WTC11 (cell line): ENCODE data around the gene DCST2. TPM values are rescaled to one million over a fixed set of nuclear protein-coding genes. Genes with fewer than 3 reads are reported as not detected.

ENCODE experiments used
- ATAC-seq: fragments of 200-7000 bp; cut with Tn5 transposase; 2 replicates; pipeline ENCODE4 v1.10.0; 2021; ENCODE audit warnings: mild to moderate bottlenecking, moderate library complexity
- CTCF ChIA-PET: fragments of 300-600 bp; sonication (Branson Sonifier 250); formaldehyde crosslinking; loops from one replicate; lab custom pipeline; 2021; ENCODE audit warnings: antibody characterized with exemption; lab: Charles Lee
- POLR2A ChIA-PET: fragments of 350-600 bp; sonication (Branson Sonifier 250); formaldehyde crosslinking; loops from one replicate; lab custom pipeline; 2021; ENCODE audit warnings: antibody characterized with exemption; lab: Charles Lee
- DNase-seq: peaks from one replicate; pipeline ENCODE4 v3.0.0; 2021; ENCODE audit warnings: low spot score
- H3K27ac Mint-ChIP-seq: 2 replicates; pipeline ENCODE4 v1.8.0; 2021; ENCODE audit warnings: mixed read lengths
- H3K27me3 Mint-ChIP-seq: 2 replicates; pipeline ENCODE4 v1.8.0; 2021; ENCODE audit warnings: low read depth, mild to moderate bottlenecking, moderate library complexity, mixed read lengths
- H3K36me3 Mint-ChIP-seq: 2 replicates; pipeline ENCODE4 v1.8.0; 2021; ENCODE audit warnings: mixed read lengths
- H3K4me1 Mint-ChIP-seq: 2 replicates; pipeline ENCODE4 v1.8.0; 2022; ENCODE audit warnings: mixed read lengths
- H3K4me3 Mint-ChIP-seq: 2 replicates; pipeline ENCODE4 v1.8.0; 2021; ENCODE audit warnings: mild to moderate bottlenecking, moderate library complexity, mixed read lengths
- H3K9me3 Mint-ChIP-seq: 2 replicates; pipeline ENCODE4 v1.8.0; 2021; ENCODE audit warnings: mixed read lengths
- JUN ChIP-seq: sonication (generic); formaldehyde crosslinking; IDR thresholded peaks from 2 replicates; pipeline ENCODE4 v1.8.0; 2023; ENCODE audit warnings: mild to moderate bottlenecking, missing genetic modification reagents
- MXD4 ChIP-seq: fragments of 250-450 bp; sonication (Bioruptor Pico); IDR thresholded peaks from 2 replicates; pipeline ENCODE4 v1.8.0; 2021; ENCODE audit warnings: mild to moderate bottlenecking, moderate library complexity, borderline replicate concordance
- NFE2L1 ChIP-seq: sonication (generic); formaldehyde crosslinking; IDR thresholded peaks from 2 replicates; pipeline ENCODE4 v1.8.1; 2023; ENCODE audit warnings: missing genetic modification reagents
- NR3C1 ChIP-seq: sonication (generic); formaldehyde crosslinking; conservative IDR thresholded peaks from 2 replicates; pipeline ENCODE4 v1.8.1; 2023; ENCODE audit warnings: low read depth, mild to moderate bottlenecking, missing genetic modification reagents
- OVOL2 ChIP-seq: fragments of 250-450 bp; sonication (Bioruptor Pico); IDR thresholded peaks from 2 replicates; pipeline ENCODE4 v1.9.0; 2021; ENCODE audit warnings: mild to moderate bottlenecking, borderline replicate concordance
- SP1 ChIP-seq: sonication (generic); formaldehyde crosslinking; conservative IDR thresholded peaks from 2 replicates; pipeline ENCODE4 v1.8.1; 2022; ENCODE audit warnings: missing genetic modification reagents
- TEAD1 ChIP-seq: sonication (generic); formaldehyde crosslinking; IDR thresholded peaks from 2 replicates; pipeline ENCODE4 v1.8.0; 2022; ENCODE audit warnings: mild to moderate bottlenecking, missing genetic modification reagents
- TEAD4 ChIP-seq: sonication (generic); formaldehyde crosslinking; IDR thresholded peaks from 2 replicates; pipeline ENCODE4 v1.8.0; 2022; ENCODE audit warnings: mild to moderate bottlenecking, missing genetic modification reagents
- ZNF396 ChIP-seq: fragments of 250-450 bp; sonication (Bioruptor Pico); IDR thresholded peaks from 2 replicates; pipeline ENCODE4 v1.8.0; 2021; ENCODE audit warnings: mild to moderate bottlenecking, moderate library complexity, borderline replicate concordance
- ZNF671 ChIP-seq: fragments of 250-450 bp; sonication (Bioruptor Pico); IDR thresholded peaks from 2 replicates; pipeline ENCODE4 v1.8.0; 2021; ENCODE audit warnings: mild to moderate bottlenecking
- total RNA-seq: library from RNA; stranded (reverse); gene quantifications from 3 replicates; pipeline ENCODE4 v1.2.3, GENCODE V29; 2021
- TF ChIP-seq, protein P1 (sequence below): fragments of 250-450 bp; sonication (Bioruptor Pico); IDR thresholded peaks from 2 replicates; pipeline ENCODE4 v1.9.0; 2021; ENCODE audit warnings: mild to moderate bottlenecking, borderline replicate concordance
- TF ChIP-seq, protein P2 (sequence below): sonication (generic); formaldehyde crosslinking; conservative IDR thresholded peaks from 2 replicates; pipeline ENCODE4 v1.8.1; 2022; ENCODE audit warnings: mild to moderate bottlenecking, missing genetic modification reagents
- TF ChIP-seq, protein P3 (sequence below): sonication (generic); formaldehyde crosslinking; IDR thresholded peaks from 2 replicates; pipeline ENCODE4 v1.8.1; 2022; ENCODE audit warnings: mild to moderate bottlenecking, missing genetic modification reagents, moderate library complexity, borderline replicate concordance
- TF ChIP-seq, protein P4 (sequence below): sonication (generic); formaldehyde crosslinking; IDR thresholded peaks from 2 replicates; pipeline ENCODE4 v1.8.1; 2023; ENCODE audit warnings: mild to moderate bottlenecking, missing genetic modification reagents, moderate library complexity
- TF ChIP-seq, protein P5 (sequence below): fragments of 250-450 bp; sonication (Bioruptor Pico); IDR thresholded peaks from 2 replicates; pipeline ENCODE4 v1.9.0; 2021; ENCODE audit warnings: moderate library complexity, mild to moderate bottlenecking, inconsistent platforms, borderline replicate concordance
- TF ChIP-seq, protein P6 (sequence below): sonication (generic); formaldehyde crosslinking; IDR thresholded peaks from 2 replicates; pipeline ENCODE4 v1.8.0; 2022; ENCODE audit warnings: missing genetic modification reagents

Gene DCST2
- total RNA-seq, 1 experiment from 2014 or later, result 0.83 TPM

DNA sequence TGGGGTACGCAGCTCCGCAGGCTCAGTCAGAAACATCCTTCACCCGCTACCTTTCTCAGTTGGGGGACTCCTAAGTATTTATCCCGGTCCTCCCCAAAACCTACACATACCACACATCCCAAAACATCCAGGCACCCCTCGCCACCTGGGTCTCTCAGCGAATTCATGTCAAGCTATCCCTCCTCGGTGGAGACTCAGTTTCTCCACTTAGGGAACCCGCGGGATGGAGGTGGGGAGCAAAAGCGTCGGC is 32.2 kb downstream of the DCST2 start (continued):
- TF ChIP-seq, protein P1, sequence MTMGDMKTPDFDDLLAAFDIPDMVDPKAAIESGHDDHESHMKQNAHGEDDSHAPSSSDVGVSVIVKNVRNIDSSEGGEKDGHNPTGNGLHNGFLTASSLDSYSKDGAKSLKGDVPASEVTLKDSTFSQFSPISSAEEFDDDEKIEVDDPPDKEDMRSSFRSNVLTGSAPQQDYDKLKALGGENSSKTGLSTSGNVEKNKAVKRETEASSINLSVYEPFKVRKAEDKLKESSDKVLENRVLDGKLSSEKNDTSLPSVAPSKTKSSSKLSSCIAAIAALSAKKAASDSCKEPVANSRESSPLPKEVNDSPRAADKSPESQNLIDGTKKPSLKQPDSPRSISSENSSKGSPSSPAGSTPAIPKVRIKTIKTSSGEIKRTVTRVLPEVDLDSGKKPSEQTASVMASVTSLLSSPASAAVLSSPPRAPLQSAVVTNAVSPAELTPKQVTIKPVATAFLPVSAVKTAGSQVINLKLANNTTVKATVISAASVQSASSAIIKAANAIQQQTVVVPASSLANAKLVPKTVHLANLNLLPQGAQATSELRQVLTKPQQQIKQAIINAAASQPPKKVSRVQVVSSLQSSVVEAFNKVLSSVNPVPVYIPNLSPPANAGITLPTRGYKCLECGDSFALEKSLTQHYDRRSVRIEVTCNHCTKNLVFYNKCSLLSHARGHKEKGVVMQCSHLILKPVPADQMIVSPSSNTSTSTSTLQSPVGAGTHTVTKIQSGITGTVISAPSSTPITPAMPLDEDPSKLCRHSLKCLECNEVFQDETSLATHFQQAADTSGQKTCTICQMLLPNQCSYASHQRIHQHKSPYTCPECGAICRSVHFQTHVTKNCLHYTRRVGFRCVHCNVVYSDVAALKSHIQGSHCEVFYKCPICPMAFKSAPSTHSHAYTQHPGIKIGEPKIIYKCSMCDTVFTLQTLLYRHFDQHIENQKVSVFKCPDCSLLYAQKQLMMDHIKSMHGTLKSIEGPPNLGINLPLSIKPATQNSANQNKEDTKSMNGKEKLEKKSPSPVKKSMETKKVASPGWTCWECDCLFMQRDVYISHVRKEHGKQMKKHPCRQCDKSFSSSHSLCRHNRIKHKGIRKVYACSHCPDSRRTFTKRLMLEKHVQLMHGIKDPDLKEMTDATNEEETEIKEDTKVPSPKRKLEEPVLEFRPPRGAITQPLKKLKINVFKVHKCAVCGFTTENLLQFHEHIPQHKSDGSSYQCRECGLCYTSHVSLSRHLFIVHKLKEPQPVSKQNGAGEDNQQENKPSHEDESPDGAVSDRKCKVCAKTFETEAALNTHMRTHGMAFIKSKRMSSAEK (CRISPR knock-in tag), result no peak
- no peak for TF ChIP-seq MXD4 (CRISPR knock-in tag)
- TF ChIP-seq, protein P2, sequence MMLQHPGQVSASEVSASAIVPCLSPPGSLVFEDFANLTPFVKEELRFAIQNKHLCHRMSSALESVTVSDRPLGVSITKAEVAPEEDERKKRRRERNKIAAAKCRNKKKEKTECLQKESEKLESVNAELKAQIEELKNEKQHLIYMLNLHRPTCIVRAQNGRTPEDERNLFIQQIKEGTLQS (CRISPR knock-in tag), result no peak
- no peak for TF ChIP-seq TEAD4 (CRISPR knock-in tag)
- no peak for TF ChIP-seq SP1 (CRISPR knock-in tag)

DNA sequence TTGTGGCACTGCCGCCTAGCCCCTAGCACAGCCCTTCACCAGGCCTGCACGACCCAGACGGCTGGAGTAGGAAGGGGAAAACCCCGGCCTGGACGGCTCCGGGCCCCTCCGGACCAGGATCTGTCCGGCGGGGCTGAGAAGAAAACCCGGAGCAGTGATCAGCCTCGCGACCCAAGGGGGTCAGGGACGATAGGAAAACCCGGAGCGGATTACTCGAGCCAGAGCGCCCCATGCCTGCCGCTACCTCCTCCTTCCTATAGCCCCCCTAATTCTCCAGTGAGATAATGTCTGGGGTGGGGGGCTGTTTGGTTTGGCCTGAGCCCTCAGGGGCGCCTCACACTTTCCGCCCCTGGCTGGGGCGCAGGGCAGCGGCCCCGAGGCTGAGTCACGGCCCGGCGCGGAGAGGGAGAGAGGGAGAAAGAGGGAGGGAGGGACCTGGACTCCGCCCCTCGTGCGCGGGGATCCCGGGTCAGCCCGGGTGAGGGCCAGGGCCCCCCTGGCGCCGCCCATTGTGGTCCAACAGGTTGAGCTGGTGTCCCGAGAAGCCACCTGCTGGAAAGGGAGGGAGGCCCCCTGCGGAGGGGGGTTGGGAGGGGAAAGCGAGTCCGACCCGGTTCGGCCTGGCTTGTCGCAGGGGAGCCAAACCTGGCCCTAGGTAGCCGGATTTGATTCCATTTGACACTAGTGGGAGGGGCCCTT is 32.7 kb downstream of the DCST2 start:
- H3K27ac Mint-ChIP-seq, result peak overlapping the region; percentile 63; the same call in 1 of the 2 replicates
- peak; percentile 54 for ATAC-seq
- TF ChIP-seq, protein P1 (CRISPR knock-in tag), result no peak
- TF ChIP-seq ZNF671 (CRISPR knock-in tag) (no peak), ZNF396 (no peak), NFE2L1 (CRISPR knock-in tag) (peak; percentile 13; the same call in 1 of the 2 replicates), OVOL2 (CRISPR knock-in tag) (no peak), JUN (CRISPR knock-in tag) (no peak), TEAD1 (CRISPR knock-in tag) (0 out of 2 replicates have a peak, but pooled peaks have one; percentile 38), NR3C1 (CRISPR knock-in tag) (no peak)
- TF ChIP-seq, protein P3, sequence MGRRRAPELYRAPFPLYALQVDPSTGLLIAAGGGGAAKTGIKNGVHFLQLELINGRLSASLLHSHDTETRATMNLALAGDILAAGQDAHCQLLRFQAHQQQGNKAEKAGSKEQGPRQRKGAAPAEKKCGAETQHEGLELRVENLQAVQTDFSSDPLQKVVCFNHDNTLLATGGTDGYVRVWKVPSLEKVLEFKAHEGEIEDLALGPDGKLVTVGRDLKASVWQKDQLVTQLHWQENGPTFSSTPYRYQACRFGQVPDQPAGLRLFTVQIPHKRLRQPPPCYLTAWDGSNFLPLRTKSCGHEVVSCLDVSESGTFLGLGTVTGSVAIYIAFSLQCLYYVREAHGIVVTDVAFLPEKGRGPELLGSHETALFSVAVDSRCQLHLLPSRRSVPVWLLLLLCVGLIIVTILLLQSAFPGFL (CRISPR knock-in tag), result no peak
- TF ChIP-seq, protein P2 (CRISPR knock-in tag), result no peak
- TF ChIP-seq, protein P4, sequence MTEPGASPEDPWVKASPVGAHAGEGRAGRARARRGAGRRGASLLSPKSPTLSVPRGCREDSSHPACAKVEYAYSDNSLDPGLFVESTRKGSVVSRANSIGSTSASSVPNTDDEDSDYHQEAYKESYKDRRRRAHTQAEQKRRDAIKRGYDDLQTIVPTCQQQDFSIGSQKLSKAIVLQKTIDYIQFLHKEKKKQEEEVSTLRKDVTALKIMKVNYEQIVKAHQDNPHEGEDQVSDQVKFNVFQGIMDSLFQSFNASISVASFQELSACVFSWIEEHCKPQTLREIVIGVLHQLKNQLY (CRISPR knock-in tag), result no peak
- TF ChIP-seq, protein P5, sequence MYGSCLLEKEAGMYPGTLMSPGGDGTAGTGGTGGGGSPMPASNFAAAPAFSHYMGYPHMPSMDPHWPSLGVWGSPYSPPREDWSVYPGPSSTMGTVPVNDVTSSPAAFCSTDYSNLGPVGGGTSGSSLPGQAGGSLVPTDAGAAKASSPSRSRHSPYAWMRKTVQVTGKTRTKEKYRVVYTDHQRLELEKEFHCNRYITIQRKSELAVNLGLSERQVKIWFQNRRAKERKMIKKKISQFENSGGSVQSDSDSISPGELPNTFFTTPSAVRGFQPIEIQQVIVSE, result no peak
- TF ChIP-seq, protein P6, sequence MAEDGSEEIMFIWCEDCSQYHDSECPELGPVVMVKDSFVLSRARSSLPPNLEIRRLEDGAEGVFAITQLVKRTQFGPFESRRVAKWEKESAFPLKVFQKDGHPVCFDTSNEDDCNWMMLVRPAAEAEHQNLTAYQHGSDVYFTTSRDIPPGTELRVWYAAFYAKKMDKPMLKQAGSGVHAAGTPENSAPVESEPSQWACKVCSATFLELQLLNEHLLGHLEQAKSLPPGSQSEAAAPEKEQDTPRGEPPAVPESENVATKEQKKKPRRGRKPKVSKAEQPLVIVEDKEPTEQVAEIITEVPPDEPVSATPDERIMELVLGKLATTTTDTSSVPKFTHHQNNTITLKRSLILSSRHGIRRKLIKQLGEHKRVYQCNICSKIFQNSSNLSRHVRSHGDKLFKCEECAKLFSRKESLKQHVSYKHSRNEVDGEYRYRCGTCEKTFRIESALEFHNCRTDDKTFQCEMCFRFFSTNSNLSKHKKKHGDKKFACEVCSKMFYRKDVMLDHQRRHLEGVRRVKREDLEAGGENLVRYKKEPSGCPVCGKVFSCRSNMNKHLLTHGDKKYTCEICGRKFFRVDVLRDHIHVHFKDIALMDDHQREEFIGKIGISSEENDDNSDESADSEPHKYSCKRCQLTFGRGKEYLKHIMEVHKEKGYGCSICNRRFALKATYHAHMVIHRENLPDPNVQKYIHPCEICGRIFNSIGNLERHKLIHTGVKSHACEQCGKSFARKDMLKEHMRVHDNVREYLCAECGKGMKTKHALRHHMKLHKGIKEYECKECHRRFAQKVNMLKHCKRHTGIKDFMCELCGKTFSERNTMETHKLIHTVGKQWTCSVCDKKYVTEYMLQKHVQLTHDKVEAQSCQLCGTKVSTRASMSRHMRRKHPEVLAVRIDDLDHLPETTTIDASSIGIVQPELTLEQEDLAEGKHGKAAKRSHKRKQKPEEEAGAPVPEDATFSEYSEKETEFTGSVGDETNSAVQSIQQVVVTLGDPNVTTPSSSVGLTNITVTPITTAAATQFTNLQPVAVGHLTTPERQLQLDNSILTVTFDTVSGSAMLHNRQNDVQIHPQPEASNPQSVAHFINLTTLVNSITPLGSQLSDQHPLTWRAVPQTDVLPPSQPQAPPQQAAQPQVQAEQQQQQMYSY (CRISPR knock-in tag), result peak; percentile 99

More for the DNA sequence above, 32.7 kb downstream of the DCST2 start:
- H3K4me3 Mint-ChIP-seq, result peak overlapping the region; percentile 88
- no peaks in the 10 kb centered on the region for H3K36me3 Mint-ChIP-seq
- H3K27me3 Mint-ChIP-seq, result no peaks in the 10 kb centered on the region; the same call in 1 of the 2 replicates
- H3K9me3 Mint-ChIP-seq, result no peaks in the 10 kb centered on the region
- POLR2A ChIA-PET, result interaction anchor here (0.8 to 13.0 kb wide), 7 partner anchors 15 to 39 kb away, joined by 3 to 176 read pairs (median 21); partner anchors contain the start of genes CKS1B, FLAD1, PYGO2 and SHC1
- DNase-seq, result peak; percentile 93
- CTCF ChIA-PET, result interaction anchor here (0.6 to 10.3 kb wide), 23 partner anchors 8 to 172 kb away, joined by 3 to 176 read pairs (median 10); partner anchors contain the start of genes ADAM15, FLAD1, KRTCAP2 and LENEP
- peaks cover 31% of the 10 kb centered on the region for H3K4me1 Mint-ChIP-seq
